Neural progenitor cell (in vitro differentiated cells): ENCODE data around the gene SPTAN1. TPM values are rescaled to one million over a fixed set of nuclear protein-coding genes. Genes with fewer than 3 reads are reported as not detected.

Source experiments
- DNase-seq: peaks from one replicate; pipeline ENCODE4 v3.0.0-alpha.2; 2016; ENCODE audit warnings: low spot score
- H2AFZ ChIP-seq: fragments of 200-600 bp; sonication (generic); replicated peaks from 2 replicates; pipeline ENCODE4 v1.6.1; 2016; ENCODE audit warnings: antibody characterized with exemption
- H3F3A ChIP-seq: fragments of 200-600 bp; sonication (generic); 2 replicates; pipeline ENCODE4 v1.6.1; 2016; ENCODE audit warnings: antibody characterized with exemption, low read depth
- H3K27ac ChIP-seq: fragments of 200-600 bp; sonication (generic); 2 replicates; pipeline ENCODE4 v1.5.1; 2016; ENCODE audit warnings: mild to moderate bottlenecking
- H3K27me3 ChIP-seq: fragments of 200-600 bp; sonication (generic); 2 replicates; pipeline ENCODE4 v1.6.1; 2016; ENCODE audit warnings: mild to moderate bottlenecking, moderate library complexity
- H3K36me3 ChIP-seq: fragments of 200-600 bp; sonication (generic); 2 replicates; pipeline ENCODE4 v1.5.1; 2016
- H3K4me1 ChIP-seq: fragments of 200-600 bp; sonication (generic); 2 replicates; pipeline ENCODE4 v1.6.1; 2016; ENCODE audit warnings: mixed run types
- H3K4me2 ChIP-seq: fragments of 200-600 bp; sonication (generic); 2 replicates; pipeline ENCODE4 v1.6.1; 2016
- H3K4me3 ChIP-seq: fragments of 200-600 bp; sonication (generic); 2 replicates; pipeline ENCODE4 v1.5.1; 2016
- H3K79me2 ChIP-seq: fragments of 200-600 bp; sonication (generic); 2 replicates; pipeline ENCODE4 v1.6.1; 2016; ENCODE audit warnings: low read depth
- H3K9ac ChIP-seq: fragments of 200-600 bp; sonication (generic); 2 replicates; pipeline ENCODE4 v1.6.1; 2016
- H3K9me3 ChIP-seq: fragments of 200-600 bp; sonication (generic); 2 replicates; pipeline ENCODE4 v1.5.1; 2016; ENCODE audit warnings: low read depth
- H4K20me1 ChIP-seq: fragments of 200-600 bp; sonication (generic); 2 replicates; pipeline ENCODE4 v1.6.1; 2016; ENCODE audit warnings: low read depth
- H3K27ac Mint-ChIP-seq: 3 replicates; pipeline ENCODE4 v1.8.0; 2021; ENCODE audit warnings: mixed read lengths
- H3K27me3 Mint-ChIP-seq: 2 replicates; pipeline ENCODE4 v1.8.0; 2022; ENCODE audit warnings: low read depth, mild to moderate bottlenecking, inconsistent platforms, moderate library complexity, mixed read lengths; ENCODE audit not compliant: insufficient read depth
- H3K36me3 Mint-ChIP-seq: 3 replicates; pipeline ENCODE4 v1.8.0; 2021; ENCODE audit warnings: mixed read lengths
- H3K4me1 Mint-ChIP-seq: 3 replicates; pipeline ENCODE4 v1.8.0; 2021; ENCODE audit warnings: mixed read lengths
- H3K4me3 Mint-ChIP-seq: 3 replicates; pipeline ENCODE4 v1.8.0; 2021; ENCODE audit warnings: mild to moderate bottlenecking, moderate library complexity, mixed read lengths
- H3K9me3 Mint-ChIP-seq: 3 replicates; pipeline ENCODE4 v1.8.0; 2020; ENCODE audit warnings: mixed read lengths
- CTCF ChIP-seq: fragments of 200-600 bp; sonication (generic); IDR thresholded peaks from 2 replicates; pipeline ENCODE4 v1.5.1; 2017; ENCODE audit warnings: antibody characterized with exemption, mild to moderate bottlenecking
- EZH2 ChIP-seq: fragments of 200-600 bp; sonication (generic); IDR thresholded peaks from 2 replicates; pipeline ENCODE4 v1.6.1; 2017; ENCODE audit warnings: antibody characterized with exemption, mild to moderate bottlenecking, moderate library complexity
- EZH2phosphoT487 ChIP-seq: fragments of 200-600 bp; sonication (generic); IDR thresholded peaks from 2 replicates; pipeline ENCODE4 v1.6.1; 2017; ENCODE audit warnings: antibody characterized with exemption
- total RNA-seq: library from RNA; depleted of rRNA; stranded (reverse); fragments of >200 nt; gene quantifications from 2 replicates; pipeline ENCODE4 v1.2.3, GENCODE V29; 2015; ENCODE audit warnings: low replicate concordance

The SPTAN1 gene
- total RNA-seq, 1 donor from 2014 or later, result 112 TPM

GRCh38 chr9:128521956-128522355, 30.4 kb upstream of the SPTAN1 start:
- no peak for TF ChIP-seq EZH2phosphoT487
- no peak for TF ChIP-seq CTCF
- TF ChIP-seq EZH2, result no peak
- Histone ChIP-seq H3K4me3 (no peak overlapping the region), H3F3A (peaks cover 16% of the 10 kb centered on the region), H4K20me1 (no peaks in the 10 kb centered on the region), H3K9me3 (no peaks in the 10 kb centered on the region), H3K4me2 (no peak overlapping the region), H3K27me3 (no peaks in the 10 kb centered on the region), H3K4me1 (peaks cover 8% of the 10 kb centered on the region), H2AFZ (no peak overlapping the region), H3K79me2 (no peaks in the 10 kb centered on the region), H3K9ac (no peak overlapping the region), H3K36me3 (no peaks in the 10 kb centered on the region), H3K27ac (no peak overlapping the region)
- H3K9me3 Mint-ChIP-seq, result no peaks in the 10 kb centered on the region
- no peak for DNase-seq
- no peaks in the 10 kb centered on the region for H3K27me3 Mint-ChIP-seq
- no peak overlapping the region for H3K4me3 Mint-ChIP-seq
- H3K27ac Mint-ChIP-seq, result peak overlapping the region; percentile 1
- H3K4me1 Mint-ChIP-seq, result peaks cover 23% of the 10 kb centered on the region
- peaks cover 22% of the 10 kb centered on the region for H3K36me3 Mint-ChIP-seq

DNA sequence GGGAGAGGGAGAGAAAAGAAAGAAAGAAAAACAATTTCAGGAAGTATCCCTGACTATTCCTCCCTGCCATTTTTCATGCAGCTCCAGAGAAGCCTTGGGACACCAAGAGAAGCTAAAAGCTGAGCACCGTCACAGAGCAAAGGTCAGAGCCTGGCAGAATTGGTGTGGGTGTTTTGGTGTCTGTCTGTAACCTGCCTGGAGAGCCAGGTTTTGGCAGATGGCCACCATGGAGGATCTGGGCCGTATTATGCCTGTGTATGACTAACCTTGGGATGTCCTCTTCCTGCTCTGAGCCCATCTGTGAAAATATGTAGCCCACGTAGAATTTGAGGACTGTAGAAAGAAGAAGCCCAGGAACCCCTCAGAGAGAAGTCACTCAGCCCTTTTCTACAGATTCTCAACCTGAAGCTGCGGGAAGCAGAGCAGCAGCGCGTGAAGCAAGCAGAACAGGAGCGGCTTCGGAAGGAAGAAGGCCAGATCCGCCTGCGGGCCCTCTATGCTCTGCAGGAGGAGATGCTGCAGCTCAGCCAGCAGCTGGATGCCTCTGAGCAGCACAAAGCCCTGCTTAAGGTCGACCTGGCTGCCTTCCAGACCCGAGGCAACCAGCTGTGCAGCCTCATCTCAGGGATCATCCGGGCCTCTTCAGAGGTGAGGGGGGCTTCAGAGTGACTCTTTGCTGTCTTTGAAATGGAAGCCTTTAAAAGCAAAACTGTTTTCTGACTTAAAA, 29.0 kb upstream of the SPTAN1 start:
- TF ChIP-seq CTCF (no peak), EZH2 (no peak), EZH2phosphoT487 (no peak)
- H3K79me2 ChIP-seq, result no peaks in the 10 kb centered on the region
- H3K27me3 Mint-ChIP-seq, result no peaks in the 10 kb centered on the region
- peaks cover 8% of the 10 kb centered on the region for H3K4me1 ChIP-seq
- H3K4me3 Mint-ChIP-seq, result peak overlapping the region; percentile 19
- H3K9ac ChIP-seq, result no peak overlapping the region
- peak overlapping the region; percentile 81 for H3K27ac Mint-ChIP-seq
- H3K9me3 ChIP-seq, result no peaks in the 10 kb centered on the region
- H3K27ac ChIP-seq, result peak overlapping the region; percentile 1
- peaks cover 23% of the 10 kb centered on the region for H3K4me1 Mint-ChIP-seq
- no peaks in the 10 kb centered on the region for H3K36me3 ChIP-seq
- DNase-seq, result peak; percentile 82
- no peaks in the 10 kb centered on the region for H3K27me3 ChIP-seq
- no peaks in the 10 kb centered on the region for H4K20me1 ChIP-seq
- peaks cover 18% of the 10 kb centered on the region for H3K36me3 Mint-ChIP-seq
- H3F3A ChIP-seq, result peaks cover 16% of the 10 kb centered on the region
- H3K4me2 ChIP-seq, result peak overlapping the region; percentile 6
- H3K9me3 Mint-ChIP-seq, result no peaks in the 10 kb centered on the region
- no peak overlapping the region for H3K4me3 ChIP-seq
- no peak overlapping the region for H2AFZ ChIP-seq

- DNase-seq, result no peak
- Histone ChIP-seq H3K9me3 (no peaks in the 10 kb centered on the region), H3F3A (peaks cover 16% of the 10 kb centered on the region), H2AFZ (no peak overlapping the region), H3K27me3 (no peaks in the 10 kb centered on the region), H3K4me1 (peaks cover 8% of the 10 kb centered on the region), H3K4me2 (no peak overlapping the region), H3K27ac (no peak overlapping the region), H3K36me3 (no peaks in the 10 kb centered on the region), H4K20me1 (no peaks in the 10 kb centered on the region), H3K4me3 (no peak overlapping the region), H3K9ac (no peak overlapping the region), H3K79me2 (no peaks in the 10 kb centered on the region)
- no peaks in the 10 kb centered on the region for H3K9me3 Mint-ChIP-seq
- H3K4me3 Mint-ChIP-seq, result no peak overlapping the region
- no peak overlapping the region for H3K27ac Mint-ChIP-seq
- peaks cover 14% of the 10 kb centered on the region for H3K36me3 Mint-ChIP-seq
- TF ChIP-seq EZH2phosphoT487, result no peak
- no peak for TF ChIP-seq CTCF
- TF ChIP-seq EZH2, result no peak
- H3K27me3 Mint-ChIP-seq, result no peaks in the 10 kb centered on the region
- peaks cover 17% of the 10 kb centered on the region for H3K4me1 Mint-ChIP-seq
Observed at GRCh38 chr9:128526720-128527119, 25.7 kb upstream of the SPTAN1 start.
